GM12872 (cell line): ENCODE results near the gene CMC1.

Experiments used
- TF ChIP-seq, protein P1 (sequence below): IDR thresholded peaks from 3 replicates; pipeline ENCODE4 v1.5.1; 2011; ENCODE audit warnings: low read depth, mild to moderate bottlenecking, low read length, moderate library complexity; ENCODE audit not compliant: insufficient read depth

The CMC1 gene

DNA sequence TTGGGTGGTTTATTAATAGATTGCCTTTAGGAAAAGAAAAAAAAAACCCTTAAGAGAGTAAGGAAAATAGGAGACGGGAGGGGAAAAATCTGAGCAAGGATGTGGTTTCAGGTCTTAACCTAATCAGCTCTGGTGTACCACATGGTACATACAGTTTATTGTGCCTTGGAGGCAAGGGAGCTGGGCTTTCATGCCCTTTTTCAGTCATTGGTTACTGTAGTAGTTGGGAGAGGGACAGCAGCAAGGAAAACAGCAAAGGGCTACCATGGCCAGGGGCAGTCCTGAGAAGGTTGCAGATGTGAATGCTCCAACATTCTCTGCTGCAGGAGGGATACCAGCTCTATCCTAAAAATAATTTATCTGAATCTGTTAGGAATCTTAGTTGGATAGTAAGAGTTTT lies 5.9 kb downstream of the CMC1 start:
- TF ChIP-seq, protein P1, sequence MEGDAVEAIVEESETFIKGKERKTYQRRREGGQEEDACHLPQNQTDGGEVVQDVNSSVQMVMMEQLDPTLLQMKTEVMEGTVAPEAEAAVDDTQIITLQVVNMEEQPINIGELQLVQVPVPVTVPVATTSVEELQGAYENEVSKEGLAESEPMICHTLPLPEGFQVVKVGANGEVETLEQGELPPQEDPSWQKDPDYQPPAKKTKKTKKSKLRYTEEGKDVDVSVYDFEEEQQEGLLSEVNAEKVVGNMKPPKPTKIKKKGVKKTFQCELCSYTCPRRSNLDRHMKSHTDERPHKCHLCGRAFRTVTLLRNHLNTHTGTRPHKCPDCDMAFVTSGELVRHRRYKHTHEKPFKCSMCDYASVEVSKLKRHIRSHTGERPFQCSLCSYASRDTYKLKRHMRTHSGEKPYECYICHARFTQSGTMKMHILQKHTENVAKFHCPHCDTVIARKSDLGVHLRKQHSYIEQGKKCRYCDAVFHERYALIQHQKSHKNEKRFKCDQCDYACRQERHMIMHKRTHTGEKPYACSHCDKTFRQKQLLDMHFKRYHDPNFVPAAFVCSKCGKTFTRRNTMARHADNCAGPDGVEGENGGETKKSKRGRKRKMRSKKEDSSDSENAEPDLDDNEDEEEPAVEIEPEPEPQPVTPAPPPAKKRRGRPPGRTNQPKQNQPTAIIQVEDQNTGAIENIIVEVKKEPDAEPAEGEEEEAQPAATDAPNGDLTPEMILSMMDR = no peak

DNA sequence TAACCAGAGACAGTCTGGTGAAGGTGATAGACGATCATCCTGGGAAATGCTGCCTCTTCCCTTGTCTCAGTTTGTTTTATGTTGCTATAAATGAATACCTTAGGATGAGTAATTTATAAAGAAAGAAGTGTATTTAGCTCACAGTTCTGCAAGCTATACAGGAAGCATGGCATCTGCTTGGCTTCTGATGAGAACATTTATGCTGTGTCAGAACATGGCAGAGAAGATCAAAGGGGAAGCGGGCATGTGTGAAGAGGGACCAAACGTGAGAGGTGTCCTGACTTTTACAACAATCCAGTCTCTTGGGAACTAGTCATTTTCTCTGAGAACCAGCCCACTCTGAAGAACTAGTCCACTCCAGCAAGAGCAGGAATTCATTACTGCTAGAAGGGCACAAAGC lies 9.6 kb downstream of the CMC1 start:
- TF ChIP-seq, protein P1 = no peak

DNA sequence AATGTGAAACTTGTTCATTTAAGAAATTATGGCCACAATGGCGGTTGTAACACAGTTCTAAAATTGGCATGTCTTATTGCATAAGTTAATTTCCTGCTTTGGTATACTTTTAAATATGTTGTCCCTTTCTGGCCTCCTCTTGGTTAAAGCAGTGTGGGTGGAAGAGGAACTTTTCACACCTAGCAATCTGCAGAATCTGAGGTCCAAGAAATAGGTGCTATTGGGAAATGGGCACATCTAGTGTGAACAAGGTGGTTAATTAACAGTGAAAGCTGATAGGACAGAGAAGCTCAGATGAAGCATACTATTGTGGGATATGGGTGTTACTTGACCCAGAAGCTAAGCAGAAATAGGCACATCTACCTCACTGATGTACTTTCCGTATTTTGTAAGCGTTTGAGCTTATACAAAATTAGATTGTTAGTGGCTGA lies 10.6 kb downstream of the CMC1 start:
- TF ChIP-seq, protein P1 = no peak

DNA sequence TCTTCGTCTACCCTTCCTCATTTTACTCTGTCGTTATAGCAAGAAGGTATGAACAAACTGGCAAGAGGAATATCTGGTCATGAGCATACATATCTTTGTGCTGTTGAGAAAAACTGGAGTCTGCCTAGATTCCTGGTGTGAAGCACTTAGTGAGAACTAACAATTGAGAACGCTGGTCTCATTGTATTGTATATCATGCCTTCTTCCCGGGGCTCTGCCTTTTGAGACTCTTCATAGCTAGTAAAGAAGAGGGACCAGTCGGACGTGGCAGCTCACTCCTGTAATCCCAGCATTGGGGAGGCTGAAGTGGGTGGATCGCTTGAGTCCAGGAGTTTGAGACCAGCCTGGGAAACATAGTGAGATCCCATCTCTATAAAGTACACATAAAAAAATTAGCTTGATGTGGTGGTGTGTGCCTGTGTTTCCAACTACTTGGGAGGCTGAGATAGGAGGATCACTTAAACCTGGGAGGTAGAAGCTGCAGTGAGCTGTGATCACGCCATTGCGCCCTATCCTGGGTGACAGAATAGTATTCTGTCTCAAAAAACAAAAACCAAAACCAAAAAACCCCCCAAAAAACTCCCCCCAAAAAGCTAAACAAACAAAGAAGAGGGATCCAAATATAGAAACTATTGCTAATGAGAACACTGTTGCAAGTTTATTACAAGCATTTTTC lies 11.8 kb downstream of the CMC1 start:
- TF ChIP-seq, protein P1 = no peak

DNA sequence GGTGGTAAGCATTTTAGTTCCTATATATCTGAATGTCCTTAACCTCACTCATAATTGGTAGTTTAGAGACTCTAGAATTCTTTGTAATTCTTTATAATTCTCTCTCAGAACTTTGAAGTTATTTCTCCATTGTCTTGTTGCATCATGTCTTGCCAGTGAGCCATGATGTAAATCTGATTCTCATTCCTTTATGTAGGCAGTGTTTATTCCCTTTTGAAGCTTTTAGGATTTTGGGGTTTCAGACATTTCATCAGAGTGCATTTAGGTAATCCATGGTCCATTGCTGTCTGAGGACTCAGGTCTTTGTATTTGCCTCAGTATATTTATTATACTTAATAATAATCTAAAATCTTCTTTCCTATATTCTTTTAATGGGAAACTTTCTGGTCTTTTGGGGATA lies 20.6 kb downstream of the CMC1 start:
- TF ChIP-seq, protein P1 = no peak

DNA sequence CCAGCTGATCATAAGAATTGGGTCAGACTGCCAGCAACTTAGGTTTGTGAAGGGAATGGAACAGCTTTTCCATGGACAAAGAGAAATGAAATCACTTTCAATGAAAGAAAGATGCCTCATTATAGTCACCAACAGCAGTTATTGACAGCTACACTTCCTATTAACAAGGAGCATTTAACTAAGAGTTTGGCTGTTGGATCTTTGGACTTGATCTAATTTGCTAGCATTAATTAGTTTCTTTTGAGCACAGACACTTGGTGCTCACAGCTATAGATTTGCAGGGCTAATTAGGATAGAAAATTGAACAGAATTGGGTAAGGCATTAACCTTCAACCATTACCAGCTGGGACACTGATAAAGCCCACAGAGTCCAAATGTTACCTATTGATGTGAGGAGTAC lies 24.2 kb downstream of the CMC1 start:
- TF ChIP-seq, protein P1 = no peak

DNA sequence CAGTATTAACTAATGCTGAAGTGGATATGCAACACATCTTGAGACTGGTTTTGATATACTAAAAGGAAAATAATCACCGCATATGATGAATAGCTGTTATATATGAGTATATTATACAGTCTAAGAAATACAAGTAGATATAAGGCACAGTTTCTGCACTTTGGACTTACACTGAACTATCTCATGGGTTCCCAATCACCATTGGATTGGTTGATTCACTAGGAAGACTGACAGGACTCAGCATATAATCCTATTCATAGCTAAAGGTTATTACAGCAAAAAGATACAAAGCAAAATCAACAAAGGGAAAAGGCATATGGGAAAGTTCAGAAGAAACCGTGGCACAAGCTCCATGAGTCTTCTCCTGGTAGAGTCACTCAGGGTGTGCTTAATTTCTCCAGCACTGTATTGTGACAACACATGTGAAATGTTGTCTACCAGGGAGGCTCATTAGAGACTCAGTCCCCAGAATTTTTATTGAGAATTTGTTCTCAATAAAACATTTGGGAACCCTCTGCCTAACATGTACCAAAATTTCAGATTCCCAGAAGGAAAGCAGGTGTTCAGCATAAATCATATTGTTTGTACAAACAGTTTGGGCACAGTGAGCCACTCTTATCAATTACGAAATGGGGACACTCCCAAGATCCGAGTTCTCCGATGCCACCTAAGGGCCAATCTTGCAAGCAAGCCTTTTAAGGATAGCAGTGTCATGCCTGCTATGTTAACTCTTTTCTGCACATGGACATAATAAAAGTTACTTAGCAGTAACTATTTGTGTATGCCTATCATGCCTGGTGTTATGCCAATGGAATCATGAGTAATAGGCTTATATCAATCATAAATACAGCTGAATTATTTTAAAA lies 26.8 kb downstream of the CMC1 start:
- TF ChIP-seq, protein P1 = no peak
